NCI-H2196 (cell line): ENCODE measurements around the gene AGAP1.

ENCODE experiments used
- DNase-seq: peaks from one replicate; lab custom pipeline; 2025; ENCODE audit not compliant: unreplicated experiment; lab: John Stamatoyannopoulos, UW

Gene AGAP1

GRCh38 chr2:235856151-235856854, 362.5 kb downstream of the AGAP1 start:
- no peak for DNase-seq

GRCh38 chr2:235857598-235857997, 363.8 kb downstream of the AGAP1 start:
- DNase-seq = no peak

GRCh38 chr2:235858881-235859280, 365.0 kb downstream of the AGAP1 start:
- no peak for DNase-seq

DNA sequence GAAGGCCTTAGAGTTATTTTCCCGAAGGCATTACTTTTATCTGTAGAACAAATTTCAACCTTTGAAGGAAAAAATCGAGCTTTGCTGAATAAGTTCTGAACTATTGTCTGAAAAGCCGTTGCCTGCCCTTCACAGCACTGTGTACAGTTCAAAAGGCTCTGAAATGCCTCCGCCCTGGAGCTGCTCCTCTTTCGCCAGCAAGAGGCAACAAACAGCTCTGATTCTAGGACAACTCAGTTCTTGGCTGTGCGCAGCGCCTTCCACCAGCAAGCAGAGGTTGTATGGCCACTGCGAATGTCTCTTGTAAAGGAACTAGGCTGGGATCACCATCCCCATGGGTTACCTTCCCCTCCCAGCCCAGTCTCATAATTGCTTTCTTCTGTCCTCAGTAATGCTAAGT, 365.8 kb downstream of the AGAP1 start:
- DNase-seq = no peak

- no peak for DNase-seq
Observed at GRCh38 chr2:235860111-235860510, 366.3 kb downstream of the AGAP1 start.

- no peak for DNase-seq
Observed at GRCh38 chr2:235860871-235861270, 367.0 kb downstream of the AGAP1 start.

DNA sequence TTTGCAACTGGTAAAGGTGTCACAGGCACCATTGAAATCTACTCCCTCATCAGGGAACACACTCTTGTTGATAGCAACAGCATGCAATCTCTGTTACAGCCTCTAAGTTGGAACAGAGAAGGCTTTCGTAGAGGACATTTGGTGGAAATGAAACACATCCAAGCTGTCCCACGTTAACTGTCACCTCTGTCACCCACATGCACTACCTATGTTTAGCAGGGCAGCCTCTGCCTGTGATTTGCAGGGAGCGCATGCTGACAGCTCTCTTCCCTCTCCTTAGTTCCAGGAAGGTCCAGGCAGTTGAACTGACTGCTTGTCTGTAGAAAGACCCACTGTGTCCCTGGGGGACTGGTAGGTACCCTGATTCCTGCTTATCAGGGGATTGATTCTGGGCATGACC, 367.5 kb downstream of the AGAP1 start:
- DNase-seq = no peak

GRCh38 chr2:235863414-235863813, 369.6 kb downstream of the AGAP1 start:
- no peak for DNase-seq

DNA sequence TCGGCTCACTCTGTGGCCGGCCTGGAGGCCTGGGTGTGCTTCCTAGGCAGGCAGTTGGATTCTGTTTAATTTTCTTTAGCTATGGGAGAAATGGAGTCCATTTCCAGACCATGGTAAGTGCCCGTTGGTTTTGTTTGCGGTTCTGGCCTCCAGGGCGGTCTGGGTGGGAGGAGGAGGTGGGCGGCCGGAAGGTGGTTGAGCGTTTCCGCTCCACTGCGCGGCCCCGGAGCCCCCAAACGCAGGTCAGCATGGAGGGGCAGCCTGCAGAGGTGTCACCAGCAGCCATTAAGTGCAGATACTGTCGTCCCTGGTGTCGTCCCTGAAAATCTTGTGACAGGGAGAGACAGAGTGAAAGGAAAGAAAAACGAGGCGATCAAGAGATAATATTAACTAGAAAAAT, 370.5 kb downstream of the AGAP1 start:
- no peak for DNase-seq

- DNase-seq = no peak
Observed at GRCh38 chr2:235864733-235865515, 371.1 kb downstream of the AGAP1 start.

GRCh38 chr2:235866373-235866772, 372.5 kb downstream of the AGAP1 start:
- DNase-seq = no peak

GRCh38 chr2:235868224-235868623, 374.4 kb downstream of the AGAP1 start:
- no peak for DNase-seq

DNA sequence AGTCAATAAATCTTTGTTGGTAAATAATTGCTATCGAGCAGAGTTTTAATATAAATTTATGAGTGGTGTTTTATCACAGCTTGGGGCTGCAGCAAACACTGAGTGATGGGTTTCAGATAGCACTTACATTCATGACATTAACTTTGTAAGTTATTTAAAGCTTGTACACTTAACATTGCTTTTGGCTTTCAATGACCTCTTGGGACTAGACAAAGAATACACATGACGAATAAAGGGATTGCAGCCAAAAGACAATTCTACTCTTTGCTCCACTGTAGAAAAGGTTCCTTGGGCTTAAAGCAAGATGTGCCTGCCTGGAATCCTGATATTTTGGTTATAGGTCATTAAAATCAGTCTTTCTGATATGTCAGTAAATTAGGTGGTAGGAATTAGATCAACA, 374.8 kb downstream of the AGAP1 start:
- no peak for DNase-seq

DNA sequence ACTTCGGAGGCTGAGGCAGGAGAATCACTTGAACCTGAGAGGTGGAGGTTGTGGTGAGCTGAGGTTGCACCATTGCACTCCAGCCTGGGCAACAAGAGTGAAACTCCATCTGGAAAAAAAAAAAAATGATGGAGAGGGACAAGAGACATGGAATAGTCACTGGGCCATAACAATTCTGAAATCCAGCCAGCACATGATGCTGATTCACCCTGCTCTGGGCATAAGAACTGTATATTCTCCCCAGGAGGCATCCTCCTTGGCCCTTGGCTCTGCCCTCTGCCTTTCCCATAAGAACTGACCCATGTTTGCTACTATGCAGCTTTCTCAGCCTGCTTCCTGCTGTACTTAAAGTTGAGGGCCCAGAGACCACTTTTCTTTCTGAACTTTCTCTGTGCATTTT, 376.7 kb downstream of the AGAP1 start:
- DNase-seq = no peak

DNA sequence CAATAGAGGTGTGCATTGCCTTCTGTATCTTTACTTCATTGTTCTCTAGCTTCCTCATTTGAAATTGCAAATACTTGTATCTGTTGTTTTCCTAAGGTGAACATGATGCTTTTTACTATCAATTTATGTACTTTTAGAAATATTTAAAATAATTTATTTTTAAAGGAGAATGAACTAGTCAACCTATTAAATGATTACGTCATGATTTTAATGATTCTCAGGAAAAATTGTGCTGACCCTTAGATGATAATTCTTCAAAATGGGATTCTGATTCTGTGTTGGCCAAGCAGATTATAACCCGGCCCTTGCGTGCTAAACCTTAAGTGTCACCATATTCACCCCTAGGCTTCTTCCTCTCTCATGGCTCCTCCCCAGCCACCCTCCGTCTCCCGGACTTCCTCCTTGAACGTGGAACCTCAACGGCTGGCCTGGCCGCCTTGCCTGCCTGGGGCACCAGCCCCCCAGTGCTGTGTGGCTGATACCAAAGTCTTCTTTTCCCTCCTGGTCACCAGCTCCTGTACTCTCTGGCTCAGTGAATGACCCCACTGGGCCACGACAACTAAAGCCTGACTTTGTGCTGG, 382.3 kb downstream of the AGAP1 start:
- DNase-seq = no peak

GRCh38 chr2:235877275-235877802, 383.5 kb downstream of the AGAP1 start:
- no peak for DNase-seq

GRCh38 chr2:235879116-235879515, 385.3 kb downstream of the AGAP1 start:
- no peak for DNase-seq

DNA sequence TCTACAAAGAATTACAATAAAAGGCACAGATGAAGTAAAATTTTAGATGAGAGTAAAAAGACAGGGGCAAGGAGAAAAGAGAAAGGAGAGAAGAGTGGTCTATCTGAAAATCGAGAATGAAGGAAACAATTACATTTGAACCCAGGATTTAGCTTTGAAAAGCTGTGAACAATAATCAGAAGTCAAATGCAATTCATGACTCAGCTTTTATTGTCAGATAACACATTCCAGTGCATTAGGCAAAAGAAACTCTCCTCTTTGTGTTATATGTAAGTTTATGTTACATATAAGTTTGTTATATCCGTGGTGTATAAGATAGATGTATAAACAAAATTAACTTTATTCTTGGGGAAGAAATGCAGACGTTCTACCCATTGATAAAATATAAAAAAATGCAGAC, 389.8 kb downstream of the AGAP1 start:
- DNase-seq = no peak

DNA sequence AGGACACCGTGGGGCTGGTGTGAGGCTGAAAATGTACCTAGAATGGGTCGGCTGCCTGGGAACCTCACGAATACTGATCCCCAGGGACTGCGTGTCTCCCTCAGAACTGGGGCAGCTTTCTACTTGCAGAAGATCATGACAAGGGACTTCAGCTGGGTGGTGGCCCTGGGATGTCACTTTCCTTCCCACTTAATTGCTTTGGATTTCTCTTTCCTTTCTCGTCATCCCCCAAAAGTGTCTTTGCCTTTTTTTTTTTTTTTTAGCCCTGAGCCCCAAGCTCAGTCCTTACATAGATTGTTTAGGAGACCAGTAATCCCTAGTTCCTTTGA, 395.4 kb downstream of the AGAP1 start:
- no peak for DNase-seq

DNA sequence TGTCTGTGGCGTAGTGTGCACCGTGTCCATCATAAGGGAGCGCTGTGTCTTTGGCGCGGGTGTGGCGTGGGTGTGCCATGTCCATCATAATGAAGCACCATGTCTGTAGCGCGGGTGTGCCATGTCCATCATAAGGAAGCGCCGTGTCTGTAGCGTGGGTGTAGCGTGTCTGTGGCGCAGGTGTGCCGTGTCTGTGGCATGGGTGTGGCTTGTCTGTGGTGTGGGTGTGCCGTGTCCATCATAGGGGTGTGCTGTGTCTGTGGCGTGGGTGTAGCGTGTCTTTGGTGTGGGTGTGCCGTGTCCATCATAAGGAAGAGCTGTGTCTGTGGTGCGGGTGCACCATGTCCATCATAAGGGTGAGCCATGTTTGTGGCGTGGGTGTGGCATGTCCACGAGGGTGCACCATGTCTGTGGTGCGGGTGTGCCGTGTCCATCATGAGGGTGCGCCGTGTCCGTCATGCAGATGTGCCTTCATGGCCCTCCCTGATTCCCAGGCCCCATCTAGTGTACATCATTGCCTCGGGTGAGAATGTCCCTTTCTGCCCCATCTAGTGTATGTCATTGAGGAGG, 399.4 kb downstream of the AGAP1 start:
- no peak for DNase-seq

DNA sequence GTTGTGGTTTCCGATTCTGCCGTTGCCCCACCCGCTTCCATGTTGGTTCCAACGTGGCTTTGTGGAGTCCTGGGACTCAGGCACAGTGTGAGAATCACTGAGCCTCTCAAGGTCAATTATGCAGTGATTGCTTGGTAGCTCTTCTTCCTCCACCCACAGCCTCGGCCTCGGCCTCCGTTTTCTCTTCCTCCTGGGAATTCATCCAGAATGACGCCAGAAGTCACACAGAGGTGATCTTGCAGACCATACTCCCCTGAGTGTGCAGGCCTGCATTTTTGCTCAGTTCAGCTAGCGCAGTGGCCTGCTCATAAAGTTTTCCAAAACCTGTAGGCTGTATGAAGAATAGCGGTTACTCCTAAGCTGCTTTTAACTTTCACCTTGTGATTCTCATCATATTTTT, 401.0 kb downstream of the AGAP1 start:
- DNase-seq = no peak

- DNase-seq = no peak
Observed at GRCh38 chr2:235896061-235896460, 402.2 kb downstream of the AGAP1 start.
